Endothelial cell of umbilical vein (primary cell): ENCODE measurements around the gene KDM4C. TPM values are rescaled to one million over a fixed set of nuclear protein-coding genes. Genes with fewer than 3 reads are reported as not detected.

Experiments used
- BruUV-seq: library from RNA; stranded (reverse); fragments of 400-500 nt; replicated peaks from 2 replicates; lab custom pipeline; 2021; lab: Mats Ljungman, UMichigan
- CTCF ChIA-PET: fragments of 300-600, 350-600 bp; sonication (Branson Sonifier 250); formaldehyde crosslinking; loops from one replicate; lab custom pipeline; 2021; ENCODE audit warnings: antibody characterized with exemption, inconsistent platforms; lab: Charles Lee
- POLR2A ChIA-PET: fragments of 300-600, 350-600 bp; sonication (Branson Sonifier 250); formaldehyde crosslinking; loops from one replicate; lab custom pipeline; 2021; ENCODE audit warnings: antibody characterized with exemption, inconsistent platforms; lab: Charles Lee
- DNase-seq: peaks from one replicate; pipeline ENCODE4 v3.0.0-alpha.2; 2011; ENCODE audit warnings: low read depth, low spot score
- FAIRE-seq: peaks from 2 replicates; lab custom pipeline; 2011; peaks lifted over from hg19 to GRCh38; lab: Jason Lieb, UNC
- H2AFZ ChIP-seq: 2 replicates; pipeline ENCODE4 v1.6.0; 2012; ENCODE audit warnings: low read depth, low read length, control low read depth, inconsistent platforms
- H3K27ac ChIP-seq: 2 replicates; pipeline ENCODE4 v1.5.1; 2011; ENCODE audit warnings: low read depth, mild to moderate bottlenecking, control low read depth, low read length, moderate library complexity; ENCODE audit not compliant: insufficient read depth
- H3K27me3 ChIP-seq, 2 experiments: 2 replicates each; pipeline versions ENCODE4 v1.6.0 to v1.6.1; 2011; ENCODE audit warnings: low read length in 2 of 2, mixed read lengths in 1 of 2; ENCODE audit not compliant: control insufficient read depth in 2 of 2, insufficient read depth in 2 of 2
- H3K36me3 ChIP-seq, 2 experiments: 2 replicates in 1 of 2; 3 replicates in 1 of 2; pipeline ENCODE4 v1.5.1; 2011; ENCODE audit warnings: low read length in 2 of 2, mild to moderate bottlenecking in 1 of 2, moderate library complexity in 1 of 2; ENCODE audit not compliant: control insufficient read depth in 2 of 2, insufficient read depth in 2 of 2; ENCODE audit errors: extremely low read depth in 1 of 2
- H3K4me1 ChIP-seq: 3 replicates; pipeline ENCODE4 v1.5.1; 2011; ENCODE audit warnings: mild to moderate bottlenecking, low read length; ENCODE audit not compliant: control insufficient read depth, insufficient read depth; ENCODE audit errors: extremely low read depth
- H3K4me2 ChIP-seq: 2 replicates; pipeline ENCODE4 v1.6.1; 2011; ENCODE audit warnings: low read length, control low read depth, mixed read lengths; ENCODE audit not compliant: insufficient read depth
- H3K4me3 ChIP-seq, 3 experiments: fragments of 200-600 bp in 1 of 3; sonication (generic), shearing (Covaris generic) in 1 of 3; replicated peaks in 1 of 3; 2 replicates each; pipeline ENCODE4 v1.5.1; 2011 to 2016; ENCODE audit warnings: control low read depth in 3 of 3, low read length in 3 of 3, mild to moderate bottlenecking in 2 of 3, inconsistent platforms in 1 of 3, low read depth in 1 of 3, moderate library complexity in 1 of 3; ENCODE audit not compliant: insufficient read depth in 1 of 3
- H3K79me2 ChIP-seq: 2 replicates; pipeline ENCODE4 v1.6.0; 2012; ENCODE audit warnings: low read length, inconsistent platforms; ENCODE audit not compliant: control insufficient read depth, insufficient read depth
- H3K9ac ChIP-seq: replicated peaks from 2 replicates; pipeline ENCODE3; 2011; ENCODE audit warnings: low read length, control low read depth; ENCODE audit not compliant: insufficient read depth; ENCODE audit errors: extremely low read depth
- H3K9me1 ChIP-seq: replicated peaks from 3 replicates; pipeline ENCODE4 v1.6.0; 2011; ENCODE audit warnings: mild to moderate bottlenecking, low read length; ENCODE audit not compliant: control insufficient read depth, insufficient read depth; ENCODE audit errors: extremely low read depth
- H3K9me3 ChIP-seq: replicated peaks from 2 replicates; pipeline ENCODE4 v1.5.1; 2012; ENCODE audit warnings: low read length, inconsistent platforms; ENCODE audit not compliant: control insufficient read depth, insufficient read depth
- H4K20me1 ChIP-seq: replicated peaks from 2 replicates; pipeline ENCODE3; 2011; ENCODE audit warnings: mild to moderate bottlenecking, low read length; ENCODE audit not compliant: control insufficient read depth, insufficient read depth; ENCODE audit errors: extremely low read depth
- CTCF ChIP-seq, 2 donors: IDR thresholded peaks; 1 replicate in 1 of 2; 2 replicates in 1 of 2; pipeline ENCODE4 v1.5.1; 2011; ENCODE audit warnings: low read length in 2 of 2, mild to moderate bottlenecking in 2 of 2, moderate library complexity in 2 of 2, control low read depth in 1 of 2, inconsistent platforms in 1 of 2, low read depth in 1 of 2; ENCODE audit not compliant: insufficient read depth in 1 of 2; ENCODE audit errors: extremely low read depth in 1 of 2
- EZH2 ChIP-seq: IDR thresholded peaks from 2 replicates; pipeline ENCODE4 v1.6.1; 2012; ENCODE audit warnings: borderline replicate concordance, low read depth, mild to moderate bottlenecking, moderate library complexity, low read length, inconsistent platforms; ENCODE audit not compliant: severe bottlenecking
- FOS ChIP-seq: IDR thresholded peaks from 2 replicates; pipeline ENCODE4 v1.6.1; 2011; ENCODE audit warnings: mild to moderate bottlenecking, low read length, moderate library complexity, borderline replicate concordance; ENCODE audit not compliant: insufficient read depth
- GATA2 ChIP-seq: IDR thresholded peaks from 2 replicates; pipeline ENCODE4 v1.7.0; 2011; ENCODE audit warnings: low read depth, mild to moderate bottlenecking, moderate library complexity, mixed read lengths, low read length; ENCODE audit not compliant: insufficient read length, insufficient read depth
- JUN ChIP-seq: IDR thresholded peaks from 2 replicates; pipeline ENCODE4 v1.6.1; 2011; ENCODE audit warnings: borderline replicate concordance, low read depth; ENCODE audit not compliant: insufficient read length, insufficient read depth
- MAX ChIP-seq: IDR thresholded peaks from 2 replicates; pipeline ENCODE4 v1.6.1; 2011; ENCODE audit not compliant: insufficient read depth, insufficient read length
- MYC ChIP-seq: IDR thresholded peaks from one replicate; pipeline ENCODE4 v1.6.1; 2011; ENCODE audit warnings: mild to moderate bottlenecking, low read depth, low read length
- POLR2A ChIP-seq: IDR thresholded peaks from 2 replicates; pipeline ENCODE4 v1.6.1; 2012; ENCODE audit warnings: low read depth, mild to moderate bottlenecking, control low read depth, low read length
- POLR2AphosphoS5 ChIP-seq: IDR thresholded peaks from 2 replicates; pipeline ENCODE4 v1.6.1; 2012; ENCODE audit warnings: low read depth, mild to moderate bottlenecking, control low read depth, low read length, moderate library complexity; ENCODE audit not compliant: insufficient read depth
- dilution Hi-C: fragments of 300-500 bp; cut with MboI; formaldehyde crosslinking; loops from one replicate; pipeline ENCODE4 v1.15.0; 2019; ENCODE audit warnings: low sequenced_read_pairs; ENCODE audit not compliant: extremely low pct_ligation_motif_present
- intact Hi-C: fragments of 100-400 bp; cut with micrococcal nuclease; formaldehyde crosslinking; loops from one replicate; pipeline ENCODE4 v1.10.0; 2022
- polyA plus RNA-seq, 4 experiments: library from polyadenylated mRNA; depleted of rRNA in 3 of 4; stranded (reverse) in 3 of 4; unstranded in 1 of 4; fragments of >200 nt; gene quantifications; 2 replicates each; pipeline versions ENCODE4 v1.2.1 to v1.2.3, GENCODE V29; 2011 to 2012; ENCODE audit warnings: missing spikeins in 1 of 4
- total RNA-seq: library from RNA; stranded (reverse); gene quantifications from 2 replicates; pipeline ENCODE4 v1.2.3, GENCODE V29; 2021

KDM4C gene
- total and polyA plus RNA-seq, 2 donors (not counting 3 experiments of a cell fraction or from before 2014, with no cell fraction given): 5.4 to 15.0 TPM

- H3K9ac ChIP-seq: no peak overlapping the region
- H3K4me2 ChIP-seq: no peak overlapping the region
- BruUV-seq: no TSS peak
- dilution Hi-C loops (no loop called here), intact Hi-C loops (no loop called here)
- H3K4me3 ChIP-seq: no peak overlapping the region
- H3K9me3 ChIP-seq: no peaks in the 10 kb centered on the region
- peaks cover 28% of the 10 kb centered on the region for H3K79me2 ChIP-seq
- H4K20me1 ChIP-seq: no peaks in the 10 kb centered on the region
- H3K27me3 ChIP-seq: no peaks in the 10 kb centered on the region
- H3K36me3 ChIP-seq: no peaks in the 10 kb centered on the region
- DNase-seq (no peak), FAIRE-seq (no peak)
- H2AFZ ChIP-seq: no peak overlapping the region
- POLR2A ChIA-PET: no interaction called here
- H3K9me1 ChIP-seq: no peaks in the 10 kb centered on the region
- no peak overlapping the region for H3K27ac ChIP-seq
- peaks cover 2% of the 10 kb centered on the region for H3K4me1 ChIP-seq
- TF ChIP-seq MAX (no peak), POLR2AphosphoS5 (no peak), EZH2 (no peak), MYC (no peak), CTCF (IDR thresholded peaks at IDR 0.05; ENCODE audit: extremely low read depth in 1 of 2, insufficient read depth in 1 of 2, low read depth in 1 of 2, low read length in 2 of 2) (no peak), POLR2A (no peak), FOS (no peak), JUN (no peak), GATA2 (no peak)
- CTCF ChIA-PET: interaction anchor here (1.5 kb wide), 1 partner anchor 12 kb away, joined by 3 read pairs; no protein-coding TSS in a partner anchor
Observed at GRCh38 chr9:6765396-6765795, 7.6 kb downstream of the KDM4C start.
